Activated T-cell treated with anti-CD3 and anti-CD28 coated beads, Interleukin-2, amount 50 U/mL, for 72 hours (primary cell): ENCODE data around the gene ITGB2. TPM values are rescaled to one million over a fixed set of nuclear protein-coding genes. Genes with fewer than 3 reads are reported as not detected.

Experiments
- ATAC-seq, 2 donors: fragments of 150-1000 bp; cut with Tn5 transposase; replicated peaks in 1 of 2; 2 replicates each; pipeline ENCODE4 v1.10.0; 2021; ENCODE audit warnings: moderate library complexity in 2 of 2, mild to moderate bottlenecking in 1 of 2
- DNase-seq, 2 donors: peaks; one replicate each; pipeline ENCODE4 v3.0.0; 2021 to 2022; ENCODE audit warnings: mixed read lengths in 1 of 2
- H3K27ac Mint-ChIP-seq: one replicate; pipeline ENCODE4 v1.8.0; 2022; ENCODE audit warnings: mild to moderate bottlenecking, moderate library complexity, mixed read lengths
- H3K27me3 Mint-ChIP-seq: one replicate; pipeline ENCODE4 v1.8.0; 2022; ENCODE audit warnings: low read depth, mixed read lengths
- H3K36me3 Mint-ChIP-seq, 2 donors: one replicate each; pipeline ENCODE4 v1.8.0; 2022; ENCODE audit warnings: mixed read lengths in 2 of 2, mild to moderate bottlenecking in 1 of 2; ENCODE audit not compliant: insufficient read depth in 2 of 2
- H3K4me1 Mint-ChIP-seq: one replicate; pipeline ENCODE4 v1.8.0; 2022; ENCODE audit warnings: low read depth, mixed read lengths
- H3K4me3 Mint-ChIP-seq, 2 donors: one replicate each; pipeline ENCODE4 v1.8.0; 2022; ENCODE audit warnings: mild to moderate bottlenecking in 2 of 2, mixed read lengths in 2 of 2, moderate library complexity in 2 of 2
- H3K9me3 Mint-ChIP-seq, 2 donors: one replicate each; pipeline ENCODE4 v1.8.0; 2022; ENCODE audit warnings: mixed read lengths in 2 of 2
- total RNA-seq, 2 donors: library from RNA; stranded (reverse); gene quantifications; one replicate each; pipeline ENCODE4 v1.2.3, GENCODE V29; 2022

The ITGB2 gene
- total RNA-seq, 2 donors from 2014 or later = 248 to 287 TPM

DNA sequence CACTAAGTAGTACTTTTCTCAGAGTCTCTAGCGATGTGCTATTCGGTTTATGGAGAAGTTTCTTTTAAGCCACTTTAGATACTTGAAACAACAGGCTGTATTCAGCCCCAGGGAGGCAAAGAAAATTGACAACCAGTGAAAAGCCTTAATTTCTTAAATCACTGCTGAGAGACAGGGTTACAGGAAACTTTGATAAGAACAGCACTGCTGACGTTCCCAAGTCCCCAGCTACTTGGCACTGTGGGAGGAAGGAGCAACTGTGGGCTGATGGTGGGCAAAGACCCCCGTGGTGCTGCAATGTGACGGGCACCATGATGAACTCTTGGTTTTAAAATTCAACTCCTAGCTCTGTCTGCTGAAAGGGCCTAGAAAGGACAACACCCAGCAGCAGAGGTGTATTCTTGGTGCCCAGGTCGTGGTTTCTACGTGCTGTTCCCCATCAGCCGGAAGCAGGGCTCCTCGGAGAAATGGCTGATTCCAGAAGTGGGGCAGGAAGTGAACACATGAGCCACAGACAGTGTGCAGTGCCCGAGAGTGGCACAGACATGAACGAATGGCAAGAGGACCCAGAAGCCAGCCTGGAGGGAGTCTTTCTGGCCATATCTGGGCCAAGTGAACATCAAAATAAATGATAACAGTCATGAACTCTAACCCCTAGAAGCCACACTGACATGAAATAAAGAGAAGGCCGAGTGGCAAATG lies 52.5 kb downstream of the ITGB2 start:
- Mint-ChIP-seq H3K36me3 (peaks cover 2 to 4% of the 10 kb centered on the region in 2 donors), H3K27me3 (no peaks in the 10 kb centered on the region), H3K4me1 (peaks cover 76% of the 10 kb centered on the region), H3K9me3 (no peaks in the 10 kb centered on the region), H3K4me3 (peak overlapping the region; percentile 82 to 83), H3K27ac (peak overlapping the region; percentile 75)
- DNase-seq = peak; percentile 63 to 66
- peak; percentile 66 to 69 for ATAC-seq

DNA sequence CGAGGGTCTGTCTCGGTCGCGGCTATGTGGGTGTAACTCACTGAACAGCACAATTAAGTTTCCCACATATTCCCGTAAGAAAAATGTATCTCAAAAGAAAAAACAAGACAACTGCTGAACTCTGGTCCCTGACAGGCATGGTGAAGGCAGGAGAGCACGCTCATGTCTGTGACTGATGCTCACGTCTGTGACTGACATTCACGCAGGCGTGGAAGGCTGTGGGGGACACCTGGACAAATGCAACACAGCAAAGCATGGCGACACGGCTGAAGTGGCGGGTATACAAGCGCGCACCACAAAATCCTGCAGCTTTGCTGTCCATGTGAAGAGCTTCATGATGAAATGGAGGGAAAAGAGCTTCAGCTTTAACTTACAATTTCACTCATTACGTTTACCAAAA lies 53.2 kb downstream of the ITGB2 start:
- H3K4me1 Mint-ChIP-seq = peaks cover 73% of the 10 kb centered on the region
- H3K9me3 Mint-ChIP-seq = no peaks in the 10 kb centered on the region
- DNase-seq (no peak), ATAC-seq (no peak)
- H3K27ac Mint-ChIP-seq = peak overlapping the region; percentile 75
- H3K27me3 Mint-ChIP-seq = no peaks in the 10 kb centered on the region
- peak overlapping the region; percentile 82 to 83 for H3K4me3 Mint-ChIP-seq
- peaks cover 2 to 4% of the 10 kb centered on the region in 2 donors for H3K36me3 Mint-ChIP-seq

- peak overlapping the region; percentile 25 for H3K27ac Mint-ChIP-seq
- ATAC-seq = no peak
- H3K27me3 Mint-ChIP-seq = no peaks in the 10 kb centered on the region
Observed at GRCh38 chr21:44866780-44867179, 53.9 kb downstream of the ITGB2 start.

GRCh38 chr21:44865561-44866280 lies 55.0 kb downstream of the ITGB2 start:
- Mint-ChIP-seq H3K4me3 (peak overlapping the region; percentile 70 to 82), H3K36me3 (peaks cover 2 to 4% of the 10 kb centered on the region in 2 donors), H3K27ac (peak overlapping the region; percentile 81), H3K27me3 (no peaks in the 10 kb centered on the region), H3K4me1 (peaks cover 69% of the 10 kb centered on the region), H3K9me3 (no peaks in the 10 kb centered on the region)
- ATAC-seq (peak; percentile 44 to 59), DNase-seq (peak in 1 of 2 donors; percentile 36)

More at GRCh38 chr21:44866780-44867179, 53.9 kb downstream of the ITGB2 start:
- Mint-ChIP-seq H3K4me1 (peaks cover 69% of the 10 kb centered on the region), H3K36me3 (peaks cover 2 to 4% of the 10 kb centered on the region in 2 donors), H3K4me3 (peak overlapping the region; percentile 17 to 82), H3K9me3 (no peaks in the 10 kb centered on the region)
- no peak for DNase-seq

- H3K4me3 Mint-ChIP-seq = no peak overlapping the region
- no peaks in the 10 kb centered on the region for H3K27me3 Mint-ChIP-seq
- peaks cover 0 to 8% of the 10 kb centered on the region in 2 donors for H3K36me3 Mint-ChIP-seq
- DNase-seq (no peak), ATAC-seq (no peak)
- H3K4me1 Mint-ChIP-seq = peaks cover 46% of the 10 kb centered on the region
- no peaks in the 10 kb centered on the region for H3K9me3 Mint-ChIP-seq
- peak overlapping the region; percentile 22 for H3K27ac Mint-ChIP-seq
Observed at GRCh38 chr21:44862869-44863685, 57.6 kb downstream of the ITGB2 start.

DNA sequence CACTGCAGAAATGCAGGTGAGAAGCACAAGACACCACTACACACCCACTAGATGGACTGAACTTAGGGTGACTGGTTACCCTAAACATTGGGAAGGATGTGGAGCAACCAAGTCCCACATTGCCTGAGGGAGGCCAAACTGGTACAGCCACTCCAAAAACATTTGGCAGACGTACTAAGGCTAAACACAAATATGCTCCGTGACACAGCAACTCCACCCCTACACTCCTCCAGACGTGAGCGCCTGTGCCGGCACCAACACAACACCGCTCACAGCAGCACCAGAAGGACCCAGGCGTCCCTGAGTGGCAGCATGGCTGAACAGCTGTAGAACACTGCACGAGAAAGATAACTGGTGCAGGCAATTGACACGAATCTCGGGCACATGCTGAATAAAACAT lies 61.9 kb downstream of the ITGB2 start:
- Mint-ChIP-seq H3K4me3 (no peak overlapping the region), H3K4me1 (peaks cover 29% of the 10 kb centered on the region), H3K27me3 (no peaks in the 10 kb centered on the region), H3K36me3 (peaks cover 0 to 15% of the 10 kb centered on the region in 2 donors), H3K9me3 (no peaks in the 10 kb centered on the region), H3K27ac (no peak overlapping the region)
- ATAC-seq = no peak
- no peak for DNase-seq

DNA sequence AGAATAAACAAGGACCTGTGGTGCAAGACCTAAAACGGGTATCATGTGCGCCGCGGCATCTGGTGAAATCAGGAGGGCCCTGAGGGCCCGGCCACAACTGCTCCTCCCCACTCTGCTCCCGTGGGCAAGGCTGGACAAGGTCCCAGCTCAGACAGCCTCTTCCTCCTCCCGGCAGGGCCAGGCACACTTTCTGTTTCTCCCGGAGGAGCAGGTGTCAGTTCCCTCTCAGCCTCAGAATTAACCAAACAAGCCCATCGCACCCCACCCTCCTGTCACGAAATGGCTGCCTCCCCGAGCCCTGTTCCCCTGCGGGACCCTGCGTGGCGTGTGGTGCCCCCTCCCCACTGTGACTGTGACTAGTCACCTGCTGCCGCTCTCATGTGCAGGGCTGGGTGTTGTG lies 62.4 kb downstream of the ITGB2 start:
- peaks cover 30% of the 10 kb centered on the region for H3K4me1 Mint-ChIP-seq
- no peaks in the 10 kb centered on the region for H3K9me3 Mint-ChIP-seq
- no peak for ATAC-seq
- DNase-seq = no peak
- H3K4me3 Mint-ChIP-seq = no peak overlapping the region
- no peaks in the 10 kb centered on the region for H3K27me3 Mint-ChIP-seq
- H3K36me3 Mint-ChIP-seq = peaks cover 0 to 15% of the 10 kb centered on the region in 2 donors
- H3K27ac Mint-ChIP-seq = no peak overlapping the region

GRCh38 chr21:44857127-44857892 lies 63.4 kb downstream of the ITGB2 start:
- Mint-ChIP-seq H3K27me3 (no peaks in the 10 kb centered on the region), H3K36me3 (peaks cover 0 to 15% of the 10 kb centered on the region in 2 donors), H3K27ac (no peak overlapping the region), H3K4me3 (no peak overlapping the region), H3K4me1 (peaks cover 32% of the 10 kb centered on the region), H3K9me3 (no peaks in the 10 kb centered on the region)
- no peak for DNase-seq
- ATAC-seq = no peak

DNA sequence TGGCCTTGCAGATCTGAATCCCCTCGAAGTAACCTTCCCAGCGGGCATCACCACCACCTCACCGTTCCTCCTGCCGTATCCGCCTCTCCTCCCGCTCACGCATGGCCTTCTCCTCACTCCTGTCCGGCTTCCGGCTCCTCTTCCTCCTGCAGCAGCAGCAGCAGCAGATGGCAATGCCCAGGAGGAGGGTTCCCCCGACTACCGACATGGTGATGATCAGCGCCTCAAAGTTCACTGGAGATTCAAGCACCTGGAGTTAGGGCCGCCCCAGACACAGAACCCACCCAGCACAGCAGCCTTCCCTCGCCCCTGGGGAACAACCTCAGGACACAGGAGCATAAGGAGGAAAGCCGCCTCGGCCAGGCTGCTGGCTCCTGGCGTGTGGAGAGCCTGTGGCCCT lies 64.6 kb downstream of the ITGB2 start:
- Mint-ChIP-seq H3K27ac (no peak overlapping the region), H3K36me3 (peaks cover 0 to 16% of the 10 kb centered on the region in 2 donors), H3K4me1 (peaks cover 35% of the 10 kb centered on the region), H3K9me3 (no peaks in the 10 kb centered on the region), H3K27me3 (no peaks in the 10 kb centered on the region), H3K4me3 (peak overlapping the region in 1 of 2 donors; percentile 10)
- no peak for DNase-seq
- no peak for ATAC-seq

- Mint-ChIP-seq H3K27me3 (no peaks in the 10 kb centered on the region), H3K4me3 (no peak overlapping the region), H3K36me3 (peaks cover 2 to 20% of the 10 kb centered on the region in 2 donors), H3K9me3 (no peaks in the 10 kb centered on the region), H3K4me1 (peaks cover 33% of the 10 kb centered on the region), H3K27ac (no peak overlapping the region)
- no peak for ATAC-seq
- DNase-seq = no peak
Observed at GRCh38 chr21:44855572-44855971, 65.1 kb downstream of the ITGB2 start.

DNA sequence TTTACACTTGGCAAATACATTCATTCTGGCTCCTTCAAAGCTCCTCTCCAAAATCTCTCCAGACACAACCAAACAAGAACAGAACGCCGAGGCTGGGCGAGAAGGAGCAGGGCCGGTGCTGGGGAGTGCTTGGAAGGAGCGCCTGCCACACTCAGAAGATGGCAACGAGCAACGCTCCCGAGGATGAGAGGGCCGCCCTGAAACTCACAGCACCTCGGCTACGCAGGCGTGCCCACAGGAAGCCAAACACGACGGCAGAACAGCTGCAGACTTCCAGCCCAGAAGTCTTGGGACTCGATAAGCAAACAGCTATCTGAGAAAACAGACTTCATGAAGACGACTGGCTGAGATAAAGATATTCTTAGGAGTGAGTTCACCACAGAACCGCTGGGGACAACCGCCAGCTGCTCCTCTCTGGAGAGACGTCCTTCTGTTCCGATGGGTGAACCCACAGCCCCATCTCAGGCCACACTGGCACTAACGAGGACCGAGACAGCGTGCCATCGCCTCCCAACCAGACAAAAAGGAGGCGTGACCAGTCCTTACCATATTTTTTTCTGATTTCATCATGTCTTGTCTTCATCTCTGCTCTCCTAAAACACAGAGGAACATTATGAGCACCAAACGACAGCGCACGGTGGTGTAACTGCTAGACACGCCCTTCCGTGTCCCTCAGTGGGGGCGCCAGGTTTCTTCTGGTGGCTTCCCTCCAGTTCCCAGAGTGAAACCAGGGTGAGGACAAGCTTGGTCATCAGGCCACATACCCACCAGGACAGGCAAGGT lies 65.8 kb downstream of the ITGB2 start:
- ATAC-seq (peak in 1 of 2 donors; percentile 45), DNase-seq (no peak)
- H3K4me3 Mint-ChIP-seq = peak overlapping the region in 1 of 2 donors; percentile 11
- no peaks in the 10 kb centered on the region for H3K27me3 Mint-ChIP-seq
- peaks cover 2 to 17% of the 10 kb centered on the region in 2 donors for H3K36me3 Mint-ChIP-seq
- H3K27ac Mint-ChIP-seq = no peak overlapping the region
- H3K9me3 Mint-ChIP-seq = no peaks in the 10 kb centered on the region
- H3K4me1 Mint-ChIP-seq = peaks cover 33% of the 10 kb centered on the region

GRCh38 chr21:44854391-44854663 lies 66.4 kb downstream of the ITGB2 start:
- ATAC-seq (peak in 1 of 2 donors; percentile 44), DNase-seq (no peak)
- no peak overlapping the region for H3K27ac Mint-ChIP-seq
- H3K4me1 Mint-ChIP-seq = peaks cover 33% of the 10 kb centered on the region
- H3K27me3 Mint-ChIP-seq = no peaks in the 10 kb centered on the region
- H3K9me3 Mint-ChIP-seq = no peaks in the 10 kb centered on the region
- peak overlapping the region in 1 of 2 donors; percentile 11 for H3K4me3 Mint-ChIP-seq
- H3K36me3 Mint-ChIP-seq = peaks cover 2 to 15% of the 10 kb centered on the region in 2 donors
